ENCODE measurements around the gene MT1E. TPM values are rescaled to one million over a fixed set of nuclear protein-coding genes. Genes with fewer than 3 reads are reported as not detected.
A peak's percentile ranks its signal among the peaks of the same experiment; 100 is the strongest.

MT1E gene
- total and polyA plus RNA-seq, 2 of the 13 experiments (the other 11 are each of a cell fraction or from before 2014, with no cell fraction given) = 110 to 1,072 TPM

- no peak for TF ChIP-seq SNRNP70 (IDR thresholded peaks at IDR 0.05; ENCODE audit: low read depth, low read length)
- no peak for TF ChIP-seq KAT2B (IDR thresholded peaks at IDR 0.05; ENCODE audit: borderline replicate concordance, low read depth, low read length)
- 0 out of 2 replicates have a peak, but pooled peaks have one; percentile 2 for TF ChIP-seq ZNF790 (CRISPR knock-in tag; IDR thresholded peaks at IDR 0.05; ENCODE audit: borderline replicate concordance)
- no peak for TF ChIP-seq RBM39 (IDR thresholded peaks at IDR 0.05; ENCODE audit: low read depth, low read length, poor library complexity, severe bottlenecking)
- TF ChIP-seq ZFP37 (CRISPR knock-in tag; IDR thresholded peaks at IDR 0.05; ENCODE audit: borderline replicate concordance) = no peak
- no peak for TF ChIP-seq NFAT5 (CRISPR knock-in tag; IDR thresholded peaks at IDR 0.05)
- TF ChIP-seq TAF1 (CRISPR knock-in tag; IDR thresholded peaks at IDR 0.05) = no peak
- peak; percentile 80 for TF ChIP-seq ZBTB7B (CRISPR knock-in tag; IDR thresholded peaks at IDR 0.05)
- no peak for TF ChIP-seq THAP7 (CRISPR knock-in tag; IDR thresholded peaks at IDR 0.05)
- no peak for TF ChIP-seq ZNF879 (CRISPR knock-in tag; IDR thresholded peaks at IDR 0.05)
- peak; percentile 13; the same call in 1 of the 2 replicates for TF ChIP-seq FOXO1 (CRISPR knock-in tag; IDR thresholded peaks at IDR 0.05)
- TF ChIP-seq ZNF256 (CRISPR knock-in tag; conservative IDR thresholded peaks at IDR 0.05) = no peak
- TF ChIP-seq ZEB1 (IDR thresholded peaks at IDR 0.05; ENCODE audit: insufficient replicate concordance, low read depth) = no peak
- TF ChIP-seq TAF15 (IDR thresholded peaks at IDR 0.05; ENCODE audit: low read depth, low read length, poor library complexity, severe bottlenecking) = no peak
- no peak for TF ChIP-seq ZSCAN30 (CRISPR knock-in tag; IDR thresholded peaks at IDR 0.05)
- TF ChIP-seq CSRNP1 (CRISPR knock-in tag; IDR thresholded peaks at IDR 0.05) = no peak
- TF ChIP-seq MAZ (IDR thresholded peaks at IDR 0.05; ENCODE audit: borderline replicate concordance, low read depth, low read length) = peak; percentile 70
- TF ChIP-seq MAZ (CRISPR knock-in tag; IDR thresholded peaks at IDR 0.05; ENCODE audit: low read depth) = no peak; the same call in 1 of the 2 replicates
- TF ChIP-seq AHR (CRISPR knock-in tag; IDR thresholded peaks at IDR 0.05) = no peak
- TF ChIP-seq NR2F1 (CRISPR knock-in tag; IDR thresholded peaks at IDR 0.05) = no peak; a peak in 1 of 4 replicates
- peak; percentile 85 for TF ChIP-seq ZNF18 (CRISPR knock-in tag; IDR thresholded peaks at IDR 0.05; ENCODE audit: insufficient replicate concordance)
Measured at GRCh38 chr16:56606476-56607108, 19.0 kb upstream of the MT1E start (continued).

Data from HepG2 (cell line).